Measurements from ENCODE around the gene P3H2. TPM values are rescaled to one million over a fixed set of nuclear protein-coding genes. Genes with fewer than 3 reads are reported as not detected.

The P3H2 gene
- total and polyA plus RNA-seq, 9 of the 15 experiments (the other 6 are each of a cell fraction or from before 2014, with no cell fraction given), result 0.04 to 0.26 (median 0.22) TPM; not detected in 6

- Histone ChIP-seq H3K36me3 (ENCODE audit: control insufficient read depth, insufficient read depth, low read length) (no peaks in the 10 kb centered on the region), H3K9me3 (replicated peaks; ENCODE audit: control insufficient read depth, insufficient read depth, low read depth, low read length) (no peaks in the 10 kb centered on the region), H3K4me3 (no peak overlapping the region), H4K20me1 (replicated peaks; ENCODE audit: control insufficient read depth, insufficient read depth, low read length) (no peaks in the 10 kb centered on the region), H3K27me3 (ENCODE audit: control insufficient read depth in 2 of 2, insufficient read depth in 2 of 2, low read length in 2 of 2) (no peaks in the 10 kb centered on the region), H3K4me1 (replicated peaks in 1 of 2; ENCODE audit: control insufficient read depth in 2 of 2, insufficient read depth in 2 of 2, low read length in 2 of 2) (no peaks in the 10 kb centered on the region), H3K4me2 (ENCODE audit: insufficient read depth, low read length) (no peak overlapping the region), H3K27ac (ENCODE audit: extremely low read depth, low read depth, low read length) (no peak overlapping the region), H3K79me2 (ENCODE audit: control insufficient read depth, insufficient read depth, low read length) (no peaks in the 10 kb centered on the region), H3K9me1 (ENCODE audit: control insufficient read depth, insufficient read depth, low read length) (no peaks in the 10 kb centered on the region), H3K9ac (ENCODE audit: insufficient read depth in 1 of 2, low read depth in 2 of 2, low read length in 2 of 2) (no peak overlapping the region), H2AFZ (ENCODE audit: low read depth, low read length) (no peak overlapping the region)
- FAIRE-seq, result no peak
- in situ Hi-C loops (cut with MboI), result no loop called here
- no peak for DNase-seq (ENCODE audit: extremely low read depth in 1 of 4, low spot score in 3 of 4)
- TF ChIP-seq NUFIP1 (IDR thresholded peaks at IDR 0.05; ENCODE audit: partially characterized antibody) (no peak), ZFPM2 (CRISPR knock-in tag; IDR thresholded peaks at IDR 0.05) (no peak), ZNF696 (CRISPR knock-in tag; conservative IDR thresholded peaks at IDR 0.05) (no peak), DACH1 (IDR thresholded peaks at IDR 0.05; ENCODE audit: partially characterized antibody) (no peak), GABPA (tag; conservative IDR thresholded peaks at IDR 0.05; ENCODE audit: low read depth) (no peak), ZHX1 (conservative IDR thresholded peaks at IDR 0.05; ENCODE audit: low read length) (no peak), CEBPB (tag; IDR thresholded peaks at IDR 0.05) (no peak), HOXB6 (CRISPR knock-in tag; IDR thresholded peaks at IDR 0.05; ENCODE audit: borderline replicate concordance) (no peak), YBX1 (IDR thresholded peaks at IDR 0.05) (no peak), POLR3A (IDR thresholded peaks at IDR 0.05; ENCODE audit: borderline replicate concordance, extremely low read depth, insufficient read depth, insufficient read length) (no peak), HEY1 (CRISPR knock-in tag; IDR thresholded peaks at IDR 0.05; ENCODE audit: borderline replicate concordance) (no peak), CHD4 (IDR thresholded peaks at IDR 0.05; ENCODE audit: insufficient read depth, insufficient replicate concordance, low read depth, low read length, poor library complexity, severe bottlenecking) (no peak), ZKSCAN1 (IDR thresholded peaks at IDR 0.05; ENCODE audit: low read depth, low read length) (no peak), ZKSCAN3 (CRISPR knock-in tag; IDR thresholded peaks at IDR 0.05) (no peak), ZNF134 (CRISPR knock-in tag; conservative IDR thresholded peaks at IDR 0.05) (no peak), LCOR (CRISPR knock-in tag; IDR thresholded peaks at IDR 0.05) (no peak), TAL1 (IDR thresholded peaks at IDR 0.05) (no peak), POLR2AphosphoS2 (IDR thresholded peaks at IDR 0.05; ENCODE audit: low read length) (no peak), SMC3 (conservative IDR thresholded peaks at IDR 0.05; ENCODE audit: insufficient read depth, low read depth, low read length) (no peak)
- TF ChIP-seq, protein P1, sequence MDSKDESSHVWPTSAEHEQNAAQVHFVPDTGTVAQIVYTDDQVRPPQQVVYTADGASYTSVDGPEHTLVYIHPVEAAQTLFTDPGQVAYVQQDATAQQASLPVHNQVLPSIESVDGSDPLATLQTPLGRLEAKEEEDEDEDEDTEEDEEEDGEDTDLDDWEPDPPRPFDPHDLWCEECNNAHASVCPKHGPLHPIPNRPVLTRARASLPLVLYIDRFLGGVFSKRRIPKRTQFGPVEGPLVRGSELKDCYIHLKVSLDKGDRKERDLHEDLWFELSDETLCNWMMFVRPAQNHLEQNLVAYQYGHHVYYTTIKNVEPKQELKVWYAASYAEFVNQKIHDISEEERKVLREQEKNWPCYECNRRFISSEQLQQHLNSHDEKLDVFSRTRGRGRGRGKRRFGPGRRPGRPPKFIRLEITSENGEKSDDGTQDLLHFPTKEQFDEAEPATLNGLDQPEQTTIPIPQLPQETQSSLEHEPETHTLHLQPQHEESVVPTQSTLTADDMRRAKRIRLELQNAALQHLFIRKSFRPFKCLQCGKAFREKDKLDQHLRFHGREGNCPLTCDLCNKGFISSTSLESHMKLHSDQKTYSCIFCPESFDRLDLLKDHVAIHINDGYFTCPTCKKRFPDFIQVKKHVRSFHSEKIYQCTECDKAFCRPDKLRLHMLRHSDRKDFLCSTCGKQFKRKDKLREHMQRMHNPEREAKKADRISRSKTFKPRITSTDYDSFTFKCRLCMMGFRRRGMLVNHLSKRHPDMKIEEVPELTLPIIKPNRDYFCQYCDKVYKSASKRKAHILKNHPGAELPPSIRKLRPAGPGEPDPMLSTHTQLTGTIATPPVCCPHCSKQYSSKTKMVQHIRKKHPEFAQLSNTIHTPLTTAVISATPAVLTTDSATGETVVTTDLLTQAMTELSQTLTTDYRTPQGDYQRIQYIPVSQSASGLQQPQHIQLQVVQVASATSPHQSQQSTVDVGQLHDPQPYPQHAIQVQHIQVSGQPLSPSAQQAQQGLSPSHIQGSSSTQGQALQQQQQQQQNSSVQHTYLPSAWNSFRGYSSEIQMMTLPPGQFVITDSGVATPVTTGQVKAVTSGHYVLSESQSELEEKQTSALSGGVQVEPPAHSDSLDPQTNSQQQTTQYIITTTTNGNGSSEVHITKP (IDR thresholded peaks at IDR 0.05; ENCODE audit: partially characterized antibody), result no peak
- ChIA-PET POLR2A (no interaction called here), CTCF (ENCODE audit: low intra/inter-chr PET ratio) (no interaction called here)
- BruUV-seq (replicated peaks), result no TSS peak
- intact Hi-C loops (cut with micrococcal nuclease), result no loop called here
- no peak for ATAC-seq
- 0% methylated on average over 3 of the region's 3 CpGs for WGBS (ENCODE audit: insufficient coverage, low coverage, missing lambda C conversion rate)
These were observed 57.2 kb downstream of the P3H2 start for GRCh38 chr3:190063490-190063889.
